Skin epidermis (tissue), 12 donors: ENCODE measurements around the gene PSMG1.
"Not testable (repeated sequence)": the region's sequence is repeated elsewhere in the genome, so short reads cannot be mapped to it uniquely, and the experiment has no call there.

Source experiments
- H3K27ac ChIP-seq, 21 experiments: fragments of 200-600 bp; sonication (generic) in 11 of 21; one replicate each; pipeline ENCODE4 v1.5.0; 2020; ENCODE audit warnings: mild to moderate bottlenecking in 3 of 21, inconsistent platforms in 2 of 21, moderate library complexity in 2 of 21
- H3K4me3 ChIP-seq, 7 experiments: fragments of 200-600 bp; sonication (generic) in 2 of 7; one replicate each; pipeline ENCODE4 v1.5.0; 2020; ENCODE audit warnings: inconsistent platforms in 2 of 7, mild to moderate bottlenecking in 2 of 7, moderate library complexity in 1 of 7

Gene PSMG1, protein sequence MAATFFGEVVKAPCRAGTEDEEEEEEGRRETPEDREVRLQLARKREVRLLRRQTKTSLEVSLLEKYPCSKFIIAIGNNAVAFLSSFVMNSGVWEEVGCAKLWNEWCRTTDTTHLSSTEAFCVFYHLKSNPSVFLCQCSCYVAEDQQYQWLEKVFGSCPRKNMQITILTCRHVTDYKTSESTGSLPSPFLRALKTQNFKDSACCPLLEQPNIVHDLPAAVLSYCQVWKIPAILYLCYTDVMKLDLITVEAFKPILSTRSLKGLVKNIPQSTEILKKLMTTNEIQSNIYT

DNA sequence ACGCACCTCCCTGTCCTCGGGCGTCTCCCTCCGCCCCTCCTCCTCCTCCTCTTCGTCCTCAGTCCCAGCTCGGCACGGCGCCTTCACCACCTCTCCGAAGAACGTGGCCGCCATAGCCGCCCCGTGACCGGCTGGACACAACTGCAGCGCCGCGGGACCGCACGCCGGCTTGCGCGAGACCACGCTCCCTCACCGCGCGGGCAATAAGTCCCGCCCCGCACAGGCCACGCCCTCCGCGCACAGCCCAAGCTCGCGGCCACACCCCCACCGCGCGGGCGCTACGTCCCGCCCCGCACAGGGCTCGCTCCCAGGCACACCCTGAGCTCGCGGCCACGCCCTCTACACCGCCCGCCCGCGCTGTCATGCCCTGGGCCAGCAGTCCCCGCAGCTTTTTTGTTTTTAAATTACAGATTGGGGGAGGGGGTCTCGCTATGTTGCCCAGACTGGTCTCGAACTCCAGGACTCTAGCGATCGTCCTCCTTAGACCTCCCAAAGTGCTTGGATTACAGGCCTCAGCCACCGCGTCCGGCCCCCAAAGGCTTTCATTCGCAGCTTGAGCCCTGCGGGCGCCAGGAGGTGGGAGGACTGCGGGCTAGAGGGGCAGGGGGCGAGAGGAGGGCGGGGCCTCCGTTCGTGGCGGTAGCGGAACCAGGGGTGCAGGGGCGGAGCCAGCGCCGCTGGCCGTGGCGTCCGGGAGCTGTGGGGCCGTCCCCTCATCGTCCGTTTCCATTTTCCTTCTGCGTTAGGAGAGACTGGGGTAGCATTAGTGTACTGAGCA lies at the start of gene PSMG1:
PSMG1 (minus strand) TSS at position 180 of the 778 bp plus-strand sequence; CDS start at position 114, 66 bp downstream.
- Histone ChIP-seq H3K4me3 (peak within 1 kb of the TSS; percentile 54 to 94 (median 85)), H3K27ac (peak within 1 kb of the TSS; percentile 49 to 97 (median 90))

DNA sequence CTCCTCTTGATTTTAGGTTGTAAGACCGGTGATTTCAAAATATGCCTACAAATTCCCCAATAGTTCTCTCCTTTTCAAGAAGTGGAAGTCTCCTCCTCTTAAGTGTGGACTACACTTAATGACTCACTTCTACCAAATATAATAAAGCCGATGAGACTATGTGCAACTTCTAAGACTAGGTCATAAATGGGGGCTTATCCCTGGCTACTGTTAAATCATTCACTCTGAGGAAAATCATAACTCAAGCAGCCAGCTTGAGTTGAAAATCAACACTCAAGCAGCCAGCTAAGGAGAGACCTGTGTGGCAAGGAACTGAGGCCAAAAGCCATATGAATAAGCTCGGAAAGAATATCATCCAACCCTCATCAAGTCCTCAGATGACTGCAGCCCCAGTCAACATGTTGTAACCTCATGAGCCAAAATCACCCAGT lies 49.6 kb upstream of the PSMG1 start:
- Histone ChIP-seq H3K27ac (no peak overlapping the region), H3K4me3 (no peak overlapping the region)

DNA sequence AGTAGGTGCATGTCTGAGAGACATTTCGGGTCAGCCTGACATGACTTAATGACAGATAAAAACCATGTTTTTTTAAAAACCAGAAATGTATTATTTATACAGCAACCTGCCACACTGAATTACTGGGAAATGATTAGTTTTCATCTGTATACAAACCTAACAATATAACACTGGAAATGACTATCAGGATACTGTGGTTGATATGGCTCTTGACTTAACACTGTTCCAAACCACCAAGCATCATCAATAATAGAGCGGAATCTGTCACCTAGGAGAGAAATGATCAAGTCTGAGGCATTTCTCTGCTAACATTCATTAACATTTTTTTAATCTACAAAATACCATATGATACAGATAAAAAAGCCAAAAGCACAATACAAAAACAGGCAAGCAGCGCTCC lies 41.7 kb upstream of the PSMG1 start:
- Histone ChIP-seq H3K27ac (no peak overlapping the region), H3K4me3 (no peak overlapping the region)

DNA sequence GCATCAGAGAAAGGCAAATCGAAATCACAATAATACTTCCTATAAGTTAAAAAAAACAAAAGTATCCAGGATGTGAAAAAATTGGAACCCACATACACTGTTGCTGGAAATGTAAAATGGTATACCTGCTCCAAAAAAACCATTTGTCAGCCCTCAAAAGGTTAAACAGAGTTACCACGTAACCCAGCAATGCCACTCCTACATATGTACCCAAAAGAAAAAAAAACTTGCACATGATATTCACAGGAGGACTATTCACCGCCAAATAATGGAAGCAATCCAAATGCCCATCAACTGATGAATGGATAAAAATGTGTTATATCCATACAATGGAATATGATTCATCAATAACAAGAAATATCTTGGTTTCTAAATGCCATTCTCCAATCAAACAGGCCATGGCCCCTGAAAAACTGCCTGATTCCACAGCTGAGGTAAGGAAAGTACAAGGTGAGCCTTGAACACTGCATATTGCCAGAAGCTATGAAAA lies 38.8 kb upstream of the PSMG1 start:
- Histone ChIP-seq H3K4me3 (no peak overlapping the region), H3K27ac (no peak overlapping the region)

- H3K27ac ChIP-seq = no peak overlapping the region
These were observed 38.2 kb upstream of the PSMG1 start for GRCh38 chr21:39221282-39221996.

DNA sequence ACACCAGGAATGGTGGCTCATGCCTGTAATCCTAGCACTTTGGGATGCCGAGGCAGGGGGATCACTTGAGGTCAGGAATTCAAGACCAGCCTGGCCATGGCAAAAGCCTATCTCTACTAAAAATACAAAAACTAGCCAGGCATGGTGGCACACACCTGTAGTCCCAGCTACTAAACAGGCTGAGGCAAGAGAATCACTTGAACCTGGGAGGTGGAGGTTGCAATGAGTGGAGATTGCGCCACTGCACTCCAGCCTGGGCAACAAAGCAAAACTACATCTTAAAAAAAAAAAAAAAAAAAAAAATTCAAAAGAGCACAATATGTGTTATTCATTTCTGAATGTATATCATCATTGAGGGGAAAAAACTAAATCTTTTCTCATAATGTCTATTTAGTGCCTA lies 37.6 kb upstream of the PSMG1 start:
- H3K27ac ChIP-seq, H3K4me3 ChIP-seq: not testable (repeated sequence)

More at GRCh38 chr21:39221282-39221996, 38.2 kb upstream of the PSMG1 start:
- H3K4me3 ChIP-seq = no peak overlapping the region

DNA sequence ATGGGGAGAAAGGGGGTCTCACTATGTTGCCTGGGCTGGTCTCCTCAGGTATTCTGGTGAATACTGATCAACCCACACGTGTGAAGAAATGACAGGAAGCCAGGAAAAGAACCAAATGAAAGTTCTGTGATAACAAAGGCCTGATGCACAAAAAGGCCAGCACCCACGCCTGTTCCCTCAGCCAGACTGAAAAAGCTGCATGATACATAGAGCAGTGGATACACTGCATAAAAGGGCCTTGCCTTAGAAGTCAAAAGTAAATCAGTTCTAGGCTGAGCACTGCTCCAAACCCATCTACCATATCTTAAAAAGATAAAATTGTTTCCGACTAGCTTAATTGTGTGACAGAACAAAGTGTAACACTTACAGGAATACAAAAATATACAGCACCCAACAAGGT lies 36.9 kb upstream of the PSMG1 start:
- no peak overlapping the region for H3K27ac ChIP-seq
- H3K4me3 ChIP-seq = no peak overlapping the region

- Histone ChIP-seq H3K4me3 (no peak overlapping the region), H3K27ac (no peak overlapping the region)
These were observed 34.8 kb upstream of the PSMG1 start for GRCh38 chr21:39218082-39218409.

DNA sequence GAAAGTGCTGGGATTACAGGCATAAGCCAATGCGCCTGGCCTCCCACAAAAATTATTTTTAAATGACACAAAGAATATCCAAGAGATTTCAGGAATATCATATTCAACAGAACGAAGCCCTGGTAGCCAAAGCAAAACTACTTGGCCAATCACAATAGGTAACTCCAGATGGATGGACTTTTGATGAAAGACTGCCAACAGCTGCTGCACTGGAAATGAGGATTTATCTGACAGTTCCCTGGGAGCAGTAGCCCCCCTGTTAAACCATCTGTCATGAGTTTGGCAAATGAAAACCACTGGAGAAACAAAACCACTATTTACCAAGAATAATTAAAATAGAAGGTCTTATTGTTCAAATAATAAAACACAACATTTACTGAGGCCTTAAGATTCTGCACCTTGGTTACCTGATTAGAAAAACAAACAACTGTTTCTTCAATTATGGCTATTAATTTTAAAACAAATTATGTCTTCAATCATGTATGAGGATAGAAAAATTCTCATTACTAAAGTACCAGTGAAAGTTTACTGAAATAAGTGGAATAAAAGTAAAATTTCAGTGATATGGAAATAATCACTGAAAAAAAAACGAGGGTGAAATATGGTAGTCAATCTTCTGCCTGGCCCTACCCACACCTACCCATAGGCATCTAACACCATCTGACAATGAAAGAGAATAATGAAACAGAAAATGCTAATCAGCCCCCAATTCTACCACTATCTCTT lies 34.3 kb upstream of the PSMG1 start:
- H3K27ac ChIP-seq = no peak overlapping the region
- no peak overlapping the region for H3K4me3 ChIP-seq

DNA sequence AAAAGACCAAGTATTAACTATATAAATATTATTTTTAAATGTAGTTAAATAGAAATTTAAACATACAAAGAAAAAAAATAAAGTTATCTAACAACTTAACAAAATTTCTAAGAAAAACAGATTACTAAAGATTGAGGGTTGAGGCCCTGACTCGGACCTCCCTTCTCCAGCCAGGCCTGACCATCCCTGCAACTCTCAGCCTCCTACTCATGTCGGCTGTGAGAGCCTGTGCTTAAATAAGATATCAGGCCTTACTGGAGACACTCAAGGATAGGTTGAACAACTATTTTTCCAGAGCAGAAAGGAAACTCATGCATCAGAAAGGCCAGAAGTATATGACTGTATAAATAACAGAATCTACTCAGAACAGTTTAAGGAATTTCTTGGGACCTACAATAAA lies 33.0 kb upstream of the PSMG1 start:
- no peak overlapping the region for H3K27ac ChIP-seq
- no peak overlapping the region for H3K4me3 ChIP-seq

- no peak overlapping the region for H3K27ac ChIP-seq
- no peak overlapping the region for H3K4me3 ChIP-seq
These were observed 31.8 kb upstream of the PSMG1 start for GRCh38 chr21:39215078-39215477.

DNA sequence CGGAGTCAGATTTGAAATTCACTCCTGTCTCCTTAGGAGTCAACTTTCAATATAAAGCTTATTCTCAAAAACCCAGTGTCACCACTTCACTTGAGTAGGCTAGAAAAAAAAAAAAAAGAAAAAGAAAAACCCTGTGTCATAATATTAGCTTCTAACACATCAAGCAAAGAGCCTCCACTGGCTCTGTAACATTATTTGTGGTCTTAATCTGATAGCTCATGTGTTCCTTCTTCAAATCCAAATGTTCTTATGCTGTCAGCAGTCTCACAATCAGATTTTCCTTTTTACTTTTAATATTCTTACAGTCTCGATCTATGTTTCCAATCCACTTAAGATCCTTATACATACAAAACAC lies 26.1 kb upstream of the PSMG1 start:
- Histone ChIP-seq H3K27ac (no peak overlapping the region), H3K4me3 (no peak overlapping the region)

DNA sequence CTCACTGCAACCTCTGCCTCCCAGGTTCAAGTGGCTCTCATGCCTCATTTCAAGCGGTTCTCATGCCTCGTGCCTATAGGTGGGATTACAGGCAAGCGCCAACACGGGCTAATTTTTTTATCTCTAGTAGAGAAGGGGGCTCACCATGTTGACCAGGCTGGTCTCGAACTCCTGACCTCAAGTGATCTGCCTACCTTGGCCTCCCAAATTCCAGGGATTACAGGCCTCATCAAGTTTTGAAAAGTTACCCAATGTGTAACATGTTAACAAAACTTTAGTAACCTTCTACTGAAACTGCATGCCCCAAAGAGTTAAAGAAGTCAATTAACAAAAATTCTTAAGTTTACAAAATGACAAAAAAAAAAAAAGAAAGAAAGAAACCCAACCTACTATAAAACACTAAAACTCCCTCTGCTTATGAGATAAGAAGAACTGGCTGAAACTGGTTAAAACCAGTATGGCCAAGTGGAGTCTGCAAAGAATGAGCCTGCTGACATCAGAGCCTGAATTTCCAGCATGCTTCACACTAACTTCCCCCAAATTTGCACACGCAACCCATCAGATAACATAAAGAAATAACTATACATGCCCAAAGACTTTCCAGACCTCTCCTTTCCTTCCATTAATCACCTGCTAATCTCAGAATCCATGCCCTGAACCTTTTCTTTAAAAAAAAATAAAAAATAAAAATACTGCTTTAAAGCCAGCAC lies 25.5 kb upstream of the PSMG1 start:
- H3K27ac ChIP-seq = no peak overlapping the region

DNA sequence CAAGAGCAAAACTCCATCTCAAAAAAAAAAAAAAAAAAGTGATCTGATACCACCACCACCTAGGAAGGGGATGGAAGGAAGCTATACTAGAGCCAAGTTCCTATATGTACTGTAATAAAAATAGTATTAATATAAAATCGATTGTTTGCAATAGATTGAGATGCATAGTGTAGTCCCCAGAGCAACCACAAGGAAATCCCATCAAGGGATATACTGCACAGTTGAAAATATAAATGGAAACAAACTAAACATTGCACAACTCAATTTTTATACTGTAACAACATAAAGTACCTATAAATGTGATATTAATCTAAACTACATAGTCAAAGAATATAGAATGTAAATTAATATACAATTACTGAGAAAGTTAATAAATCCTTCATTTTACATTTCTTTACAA lies 20.9 kb upstream of the PSMG1 start:
- Histone ChIP-seq H3K4me3 (no peak overlapping the region), H3K27ac (no peak overlapping the region)

More for the DNA sequence above, 25.5 kb upstream of the PSMG1 start:
- no peak overlapping the region for H3K4me3 ChIP-seq

GRCh38 chr21:39198800-39199199 lies 15.5 kb upstream of the PSMG1 start:
- H3K4me3 ChIP-seq = no peak overlapping the region
- H3K27ac ChIP-seq = no peak overlapping the region

DNA sequence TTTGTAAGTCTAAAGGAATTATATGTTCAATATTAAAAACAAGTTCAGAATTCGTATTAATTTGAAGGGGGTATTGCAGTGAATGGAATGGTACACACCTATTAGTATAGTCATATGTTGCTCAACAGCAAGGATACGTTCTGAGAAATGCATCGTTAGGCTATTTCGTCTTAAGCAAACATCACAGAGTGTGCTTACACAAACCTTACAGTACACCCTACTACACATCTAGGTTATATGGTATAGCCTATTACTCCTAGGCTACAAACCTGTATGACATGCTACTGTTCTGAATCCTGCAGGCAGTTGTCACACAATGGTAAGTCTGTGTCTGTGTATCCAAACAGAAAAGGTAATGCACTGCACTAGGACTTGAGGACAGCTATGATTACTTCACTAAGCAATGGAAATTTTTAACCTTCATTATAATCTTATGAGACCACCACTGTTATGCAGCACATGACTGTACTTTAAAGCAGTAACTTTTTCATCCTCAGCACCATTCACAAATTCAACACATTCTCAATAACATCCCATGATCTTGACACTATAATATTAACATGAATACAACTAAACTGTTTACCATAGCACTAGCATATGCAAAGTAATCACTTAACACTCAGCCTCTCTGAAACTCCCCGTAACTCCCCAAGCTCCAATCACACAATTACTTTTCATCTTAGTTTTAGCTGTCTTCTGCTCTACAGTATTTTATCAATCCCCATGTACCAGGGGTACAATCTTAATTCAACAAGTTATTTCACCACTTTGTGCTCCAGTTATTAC lies 14.4 kb upstream of the PSMG1 start:
- H3K27ac ChIP-seq = no peak overlapping the region
- H3K4me3 ChIP-seq = no peak overlapping the region

DNA sequence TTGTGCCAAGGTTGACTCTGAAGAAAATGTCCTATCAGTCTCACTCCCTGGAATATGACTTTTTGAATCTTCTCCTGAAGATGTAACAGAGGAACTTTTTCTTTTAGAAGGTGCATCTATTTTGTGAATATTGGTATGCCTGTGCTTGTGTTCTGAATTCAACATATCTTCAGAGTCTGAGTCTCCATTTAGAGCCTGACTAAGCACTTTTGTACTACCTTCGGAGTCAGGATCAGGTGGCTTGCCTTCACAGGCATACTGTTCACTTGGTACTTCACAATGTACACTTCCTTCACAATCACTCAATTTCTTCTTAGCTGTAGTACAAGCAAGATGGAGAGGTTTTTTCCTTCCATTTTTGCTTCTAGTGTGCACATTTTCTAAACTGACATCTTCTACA lies 13.6 kb upstream of the PSMG1 start:
- Histone ChIP-seq H3K27ac (peak overlapping the region in 1 of 21 experiments; percentile 6), H3K4me3 (no peak overlapping the region)

- peak overlapping the region in 1 of 21 experiments; percentile 6 for H3K27ac ChIP-seq
- H3K4me3 ChIP-seq = no peak overlapping the region
These were observed 13.1 kb upstream of the PSMG1 start for GRCh38 chr21:39196310-39196709.

- H3K27ac ChIP-seq = no peak overlapping the region
- H3K4me3 ChIP-seq = no peak overlapping the region
These were observed 10.1 kb upstream of the PSMG1 start for GRCh38 chr21:39193380-39193779.
